Fibroblast of lung (primary cell): Measurements from ENCODE around the gene NKTR. TPM values are rescaled to one million over a fixed set of nuclear protein-coding genes. Genes with fewer than 3 reads are reported as not detected.

Experiments used
- DNase-seq, 2 donors: peaks; one replicate each; pipeline versions ENCODE4 v3.0.0 to v3.0.0-alpha.2; 2010; ENCODE audit warnings: low read depth in 2 of 2
- H2AFZ ChIP-seq: 2 replicates; pipeline ENCODE4 v1.5.1; 2012; ENCODE audit warnings: low read length, control low read depth, inconsistent platforms
- H3K27ac ChIP-seq: 2 replicates; pipeline ENCODE4 v1.5.1; 2011; ENCODE audit warnings: low read length, control low read depth; ENCODE audit not compliant: insufficient read depth
- H3K27me3 ChIP-seq: 2 replicates; pipeline ENCODE4 v1.5.1; 2011; ENCODE audit warnings: mild to moderate bottlenecking, low read length; ENCODE audit not compliant: control insufficient read depth, insufficient read depth
- H3K36me3 ChIP-seq: 2 replicates; pipeline ENCODE4 v1.5.1; 2011; ENCODE audit warnings: low read length; ENCODE audit not compliant: control insufficient read depth, insufficient read depth
- H3K4me1 ChIP-seq: 2 replicates; pipeline ENCODE4 v1.5.1; 2011; ENCODE audit warnings: low read length; ENCODE audit not compliant: control insufficient read depth, insufficient read depth; ENCODE audit errors: extremely low read depth
- H3K4me2 ChIP-seq: 2 replicates; pipeline ENCODE4 v1.5.1; 2011; ENCODE audit warnings: low read length, control low read depth; ENCODE audit not compliant: insufficient read depth; ENCODE audit errors: extremely low read depth
- H3K4me3 ChIP-seq, 4 experiments: fragments of 200-600 bp in 1 of 4; sonication (generic) in 1 of 4; replicated peaks in 1 of 4; 2 replicates each; pipeline ENCODE4 v1.5.1; 2011 to 2016; ENCODE audit warnings: low read length in 4 of 4, low read depth in 3 of 4, mild to moderate bottlenecking in 3 of 4, control low read depth in 2 of 4, inconsistent platforms in 1 of 4, mixed read lengths in 1 of 4; ENCODE audit not compliant: insufficient read depth in 1 of 4; ENCODE audit errors: control extremely low read depth in 1 of 4
- H3K79me2 ChIP-seq: 2 replicates; pipeline ENCODE4 v1.5.1; 2012; ENCODE audit warnings: mild to moderate bottlenecking, low read length, inconsistent platforms; ENCODE audit not compliant: control insufficient read depth, insufficient read depth
- H3K9ac ChIP-seq: 2 replicates; pipeline ENCODE4 v1.5.1; 2011; ENCODE audit warnings: mild to moderate bottlenecking, low read length, control low read depth; ENCODE audit not compliant: insufficient read depth
- H3K9me3 ChIP-seq: 2 replicates; pipeline ENCODE4 v1.5.1; 2012; ENCODE audit warnings: low read depth, low read length; ENCODE audit not compliant: control insufficient read depth, insufficient read depth
- H4K20me1 ChIP-seq: 2 replicates; pipeline ENCODE4 v1.5.1; 2011; ENCODE audit warnings: low read length; ENCODE audit not compliant: control insufficient read depth, insufficient read depth; ENCODE audit errors: extremely low read depth
- CTCF ChIP-seq, 2 donors: IDR thresholded peaks in 1 of 2; conservative IDR thresholded peaks in 1 of 2; 1 replicate in 1 of 2; 2 replicates in 1 of 2; pipeline ENCODE4 v1.5.1; 2011 to 2012; ENCODE audit warnings: low read length in 2 of 2, control low read depth in 1 of 2, inconsistent platforms in 1 of 2, low read depth in 1 of 2, mild to moderate bottlenecking in 1 of 2
- EZH2 ChIP-seq: IDR thresholded peaks from 2 replicates; pipeline ENCODE4 v1.5.1; 2012; ENCODE audit warnings: low read length, control low read depth, mild to moderate bottlenecking; ENCODE audit errors: missing control alignments
- polyA plus RNA-seq, 2 donors: library from polyadenylated mRNA; depleted of rRNA in 1 of 2; stranded (reverse) in 1 of 2; unstranded in 1 of 2; fragments of >200 nt; gene quantifications; 2 replicates each; pipeline ENCODE4 v1.2.1, GENCODE V29; 2011 to 2012; ENCODE audit warnings: missing spikeins in 1 of 2
- total RNA-seq: library from RNA; depleted of rRNA; stranded (reverse); fragments of >200 nt; gene quantifications from 2 replicates; pipeline ENCODE4 v1.2.1, GENCODE V29; 2014

Gene NKTR
- total and polyA plus RNA-seq, 2 donors (not counting 1 experiment from before 2014, with no cell fraction given): 26.4 to 44.6 TPM

GRCh38 chr3:42581400-42581708 is 19.1 kb upstream of the NKTR start:
- peaks cover 7% of the 10 kb centered on the region for H3K4me1 ChIP-seq
- no peak for TF ChIP-seq CTCF (conservative IDR thresholded peaks at IDR 0.05 in 1 of 2, IDR thresholded peaks at IDR 0.05 in 1 of 2; ENCODE audit: low read depth in 1 of 2, low read length in 2 of 2)
- no peak for TF ChIP-seq EZH2
- H3K79me2 ChIP-seq: peaks cover 28% of the 10 kb centered on the region
- H2AFZ ChIP-seq: peak overlapping the region; percentile 30
- no peaks in the 10 kb centered on the region for H3K27me3 ChIP-seq
- peak overlapping the region; percentile 59 for H3K4me2 ChIP-seq
- H3K9me3 ChIP-seq: no peaks in the 10 kb centered on the region
- DNase-seq: no peak
- peak overlapping the region; percentile 88 to 92 (median 91) for H3K4me3 ChIP-seq
- H3K36me3 ChIP-seq: no peaks in the 10 kb centered on the region
- H4K20me1 ChIP-seq: no peaks in the 10 kb centered on the region
- H3K27ac ChIP-seq: peak overlapping the region; percentile 92
- peak overlapping the region; percentile 92 for H3K9ac ChIP-seq

GRCh38 chr3:42581709-42582473 is 18.6 kb upstream of the NKTR start, which contains the start of gene SEC22C:
TSS of gene SEC22C (minus strand) at chr3:42581967. CDS start at chr3:42569046, 12,921 bp downstream.
- H3K9me3 ChIP-seq: no peaks in the 10 kb centered on the region
- peak; percentile 88 to 89 for DNase-seq
- H3K9ac ChIP-seq: peak within 1 kb of the TSS; percentile 92
- peak within 1 kb of the TSS; percentile 84 for H3K4me2 ChIP-seq
- no peaks in the 10 kb centered on the region for H3K27me3 ChIP-seq
- peaks cover 28% of the 10 kb centered on the region for H3K79me2 ChIP-seq
- TF ChIP-seq EZH2 (no peak), CTCF (conservative IDR thresholded peaks at IDR 0.05 in 1 of 2, IDR thresholded peaks at IDR 0.05 in 1 of 2; ENCODE audit: low read depth in 1 of 2, low read length in 2 of 2) (peak in 1 of 2 donors; percentile 27)
- H4K20me1 ChIP-seq: no peaks in the 10 kb centered on the region
- peak within 1 kb of the TSS; percentile 90 for H2AFZ ChIP-seq
- H3K4me3 ChIP-seq: peak within 1 kb of the TSS; percentile 88 to 92 (median 91)
- peaks cover 7% of the 10 kb centered on the region for H3K4me1 ChIP-seq
- H3K27ac ChIP-seq: peak within 1 kb of the TSS; percentile 92
- no peaks in the 10 kb centered on the region for H3K36me3 ChIP-seq

DNA sequence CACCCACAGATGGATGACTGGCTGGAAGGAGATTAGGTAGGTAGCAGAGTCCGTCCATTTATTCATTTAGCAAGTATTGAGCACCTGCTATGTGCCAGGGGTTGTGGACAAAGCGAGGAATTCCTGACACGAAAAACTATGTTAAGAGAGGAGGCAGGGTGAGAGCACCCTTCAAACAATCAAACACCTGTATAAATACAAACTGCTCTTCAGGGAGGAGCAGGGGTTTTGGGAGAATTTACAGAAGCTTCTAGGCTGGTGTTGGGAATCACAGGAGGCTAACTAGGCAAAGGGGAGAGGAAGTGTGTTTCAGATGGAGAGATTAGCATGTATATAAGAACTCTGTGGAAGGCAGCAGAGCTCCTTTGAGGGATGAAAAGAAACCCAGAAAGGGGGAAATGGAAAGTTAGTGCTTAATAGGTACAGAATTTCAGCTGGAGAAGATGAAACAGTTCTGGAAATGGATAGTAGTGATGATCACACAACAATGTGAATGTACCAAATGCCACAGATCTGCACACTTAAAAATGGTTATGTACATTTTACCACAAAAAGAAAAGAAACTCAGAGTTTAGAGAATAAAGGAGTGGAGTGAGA is 17.9 kb upstream of the NKTR start:
- DNase-seq: no peak
- TF ChIP-seq EZH2 (no peak), CTCF (conservative IDR thresholded peaks at IDR 0.05 in 1 of 2, IDR thresholded peaks at IDR 0.05 in 1 of 2; ENCODE audit: low read depth in 1 of 2, low read length in 2 of 2) (no peak)
- Histone ChIP-seq H3K79me2 (peaks cover 23% of the 10 kb centered on the region), H3K36me3 (no peaks in the 10 kb centered on the region), H2AFZ (peak overlapping the region; percentile 90), H3K9me3 (no peaks in the 10 kb centered on the region), H3K9ac (peak overlapping the region; percentile 92), H4K20me1 (no peaks in the 10 kb centered on the region), H3K4me2 (peak overlapping the region; percentile 84), H3K4me3 (peak overlapping the region; percentile 88 to 92 (median 91)), H3K27ac (peak overlapping the region; percentile 92), H3K27me3 (no peaks in the 10 kb centered on the region), H3K4me1 (peaks cover 7% of the 10 kb centered on the region)
